GM15510 (cell line): ENCODE data around the gene NADK2.

ENCODE experiments used
- POLR2A ChIP-seq: IDR thresholded peaks from 3 replicates; pipeline ENCODE4 v1.6.1; 2011; ENCODE audit warnings: borderline replicate concordance; ENCODE audit not compliant: insufficient read length; ENCODE audit errors: extremely low read depth

The NADK2 gene

GRCh38 chr5:36160617-36161016 lies 81.1 kb downstream of the NADK2 start:
- TF ChIP-seq POLR2A = no peak

GRCh38 chr5:36158144-36158543 lies 83.6 kb downstream of the NADK2 start:
- TF ChIP-seq POLR2A = no peak

- no peak for TF ChIP-seq POLR2A
These were observed 85.1 kb downstream of the NADK2 start for GRCh38 chr5:36156619-36157018.

- TF ChIP-seq POLR2A = no peak
These were observed 85.6 kb downstream of the NADK2 start for GRCh38 chr5:36156121-36156601.

- TF ChIP-seq POLR2A = no peak
These were observed 86.4 kb downstream of the NADK2 start for GRCh38 chr5:36155291-36155690.

- no peak for TF ChIP-seq POLR2A
These were observed 88.0 kb downstream of the NADK2 start for GRCh38 chr5:36153726-36154125.

GRCh38 chr5:36153298-36153677 lies 88.4 kb downstream of the NADK2 start:
- no peak for TF ChIP-seq POLR2A

- no peak for TF ChIP-seq POLR2A
These were observed 89.1 kb downstream of the NADK2 start for GRCh38 chr5:36152324-36153297.

GRCh38 chr5:36151434-36152323 lies 90.0 kb downstream of the NADK2 start, which contains the start of the genes LMBRD2 and SKP2:
Gene LMBRD2, minus strand, starts transcription at chr5:36151887. Its CDS starts 8,538 bp downstream, at chr5:36143349.
Gene SKP2, plus strand, starts transcription at chr5:36152111. Its CDS starts 152 bp downstream, at chr5:36152263.
- TF ChIP-seq POLR2A = peak; percentile 86

- TF ChIP-seq POLR2A = peak; percentile 41
These were observed 90.9 kb downstream of the NADK2 start for GRCh38 chr5:36150676-36151433.

GRCh38 chr5:36147681-36148080 lies 94.0 kb downstream of the NADK2 start:
- TF ChIP-seq POLR2A = no peak

GRCh38 chr5:36146390-36146789 lies 95.3 kb downstream of the NADK2 start:
- no peak for TF ChIP-seq POLR2A

- TF ChIP-seq POLR2A = no peak
These were observed 96.4 kb downstream of the NADK2 start for GRCh38 chr5:36145311-36145710.
